ENCODE measurements around the gene MITF. TPM values are rescaled to one million over a fixed set of nuclear protein-coding genes. Genes with fewer than 3 reads are reported as not detected.
A peak's percentile ranks its signal among the peaks of the same experiment; 100 is the strongest.

MITF gene
- total RNA-seq, 1 donor from 2014 or later: 5.8 TPM

GRCh38 chr3:69737392-69737791 is 1.9 kb upstream of the MITF start:
- Mint-ChIP-seq H3K36me3 (ENCODE audit: unreplicated experiment) (no peaks in the 10 kb centered on the region), H3K27me3 (ENCODE audit: unreplicated experiment) (peaks cover 30% of the 10 kb centered on the region), H3K27ac (ENCODE audit: unreplicated experiment) (no peak overlapping the region), H3K9me3 (ENCODE audit: unreplicated experiment) (no peaks in the 10 kb centered on the region), H3K4me3 (ENCODE audit: unreplicated experiment) (no peak overlapping the region), H3K4me1 (ENCODE audit: unreplicated experiment) (peaks cover 24% of the 10 kb centered on the region)
- DNase-seq (ENCODE audit: extremely low spot score, unreplicated experiment): no peak
- no peak for TF ChIP-seq CTCF (IDR thresholded peaks at IDR 0.05)

GRCh38 chr3:69738315-69738714 is 949 bp upstream of the MITF start:
- no peak for TF ChIP-seq CTCF (IDR thresholded peaks at IDR 0.05)
- H3K4me3 Mint-ChIP-seq (ENCODE audit: unreplicated experiment): peak overlapping the region; percentile 95
- H3K36me3 Mint-ChIP-seq (ENCODE audit: unreplicated experiment): no peaks in the 10 kb centered on the region
- H3K4me1 Mint-ChIP-seq (ENCODE audit: unreplicated experiment): peaks cover 24% of the 10 kb centered on the region
- DNase-seq (ENCODE audit: extremely low spot score, unreplicated experiment): no peak
- peak overlapping the region; percentile 75 for H3K27ac Mint-ChIP-seq (ENCODE audit: unreplicated experiment)
- peaks cover 25% of the 10 kb centered on the region for H3K27me3 Mint-ChIP-seq (ENCODE audit: unreplicated experiment)
- H3K9me3 Mint-ChIP-seq (ENCODE audit: unreplicated experiment): no peaks in the 10 kb centered on the region

GRCh38 chr3:69738859-69739203 is 433 bp upstream of the MITF start:
- peaks cover 24% of the 10 kb centered on the region for H3K4me1 Mint-ChIP-seq (ENCODE audit: unreplicated experiment)
- peaks cover 20% of the 10 kb centered on the region for H3K27me3 Mint-ChIP-seq (ENCODE audit: unreplicated experiment)
- TF ChIP-seq CTCF (IDR thresholded peaks at IDR 0.05): no peak
- no peak for DNase-seq (ENCODE audit: extremely low spot score, unreplicated experiment)
- H3K27ac Mint-ChIP-seq (ENCODE audit: unreplicated experiment): peak overlapping the region; percentile 75
- H3K4me3 Mint-ChIP-seq (ENCODE audit: unreplicated experiment): peak overlapping the region; percentile 95
- no peaks in the 10 kb centered on the region for H3K9me3 Mint-ChIP-seq (ENCODE audit: unreplicated experiment)
- no peaks in the 10 kb centered on the region for H3K36me3 Mint-ChIP-seq (ENCODE audit: unreplicated experiment)

DNA sequence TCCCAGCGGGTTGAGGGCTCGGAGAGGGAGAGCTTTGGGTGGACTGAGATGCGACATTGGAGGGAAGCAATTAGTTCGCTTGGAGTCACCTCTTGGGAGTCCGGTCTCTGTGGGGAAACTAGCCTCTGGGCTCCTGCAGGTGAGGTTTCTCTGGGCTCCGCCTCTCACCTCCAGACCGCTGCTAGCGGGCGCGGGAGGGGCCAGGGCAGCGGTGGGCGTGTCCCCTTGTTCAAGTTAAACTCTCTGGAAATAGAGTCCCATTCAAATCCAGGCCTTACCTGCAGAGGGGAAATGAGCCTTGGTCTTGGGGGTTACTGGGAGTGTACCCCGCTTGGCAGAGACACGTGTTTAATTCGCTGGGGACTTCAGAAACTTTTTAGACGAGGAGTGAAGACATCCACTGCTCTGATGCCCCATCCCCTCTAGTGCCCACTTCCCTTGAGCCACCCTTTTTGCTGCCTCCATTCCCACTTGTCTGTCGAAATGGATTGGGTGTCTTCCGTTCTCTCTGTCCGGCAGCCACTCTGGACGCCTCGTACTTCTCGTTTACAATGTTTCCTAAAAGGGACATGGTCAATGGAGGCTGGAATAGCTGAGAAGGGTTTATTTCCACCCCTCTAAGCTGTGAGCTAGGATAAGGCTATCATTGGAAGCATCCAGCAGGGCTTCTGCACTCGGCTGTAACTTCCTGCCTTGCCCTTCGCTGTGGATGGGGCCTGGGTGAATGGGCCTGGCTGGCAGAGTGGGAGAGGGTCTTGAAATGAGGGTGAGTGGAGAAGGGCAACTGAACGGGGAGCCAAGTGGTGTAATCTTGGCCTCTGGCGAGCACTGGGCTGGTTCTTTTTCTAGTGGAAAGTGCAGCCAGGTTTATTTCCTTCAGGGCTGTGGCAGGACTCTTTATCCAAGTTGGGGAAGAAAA is 1.1 kb downstream of the MITF start:
- peaks cover 9% of the 10 kb centered on the region for H3K27me3 Mint-ChIP-seq (ENCODE audit: unreplicated experiment)
- no peak for TF ChIP-seq CTCF (IDR thresholded peaks at IDR 0.05)
- no peak for DNase-seq (ENCODE audit: extremely low spot score, unreplicated experiment)
- H3K36me3 Mint-ChIP-seq (ENCODE audit: unreplicated experiment): no peaks in the 10 kb centered on the region
- H3K27ac Mint-ChIP-seq (ENCODE audit: unreplicated experiment): peak overlapping the region; percentile 11
- peak overlapping the region; percentile 86 for H3K4me3 Mint-ChIP-seq (ENCODE audit: unreplicated experiment)
- H3K4me1 Mint-ChIP-seq (ENCODE audit: unreplicated experiment): peaks cover 26% of the 10 kb centered on the region
- H3K9me3 Mint-ChIP-seq (ENCODE audit: unreplicated experiment): no peaks in the 10 kb centered on the region

- Mint-ChIP-seq H3K4me1 (ENCODE audit: unreplicated experiment) (peaks cover 34% of the 10 kb centered on the region), H3K27ac (ENCODE audit: unreplicated experiment) (no peak overlapping the region), H3K9me3 (ENCODE audit: unreplicated experiment) (no peaks in the 10 kb centered on the region), H3K4me3 (ENCODE audit: unreplicated experiment) (no peak overlapping the region), H3K27me3 (ENCODE audit: unreplicated experiment) (peaks cover 2% of the 10 kb centered on the region), H3K36me3 (ENCODE audit: unreplicated experiment) (no peaks in the 10 kb centered on the region)
- TF ChIP-seq CTCF (IDR thresholded peaks at IDR 0.05): no peak
- DNase-seq (ENCODE audit: extremely low spot score, unreplicated experiment): no peak
Observed at GRCh38 chr3:69741032-69741767, 1.9 kb downstream of the MITF start.

Data from osteocyte (in vitro differentiated cells).